K562 (cell line): Measurements from ENCODE around the gene SPDEF. TPM values are rescaled to one million over a fixed set of nuclear protein-coding genes. Genes with fewer than 3 reads are reported as not detected.

Experiments
- ATAC-seq: fragments of 200-7000 bp; cut with Tn5 transposase; 3 replicates; pipeline ENCODE4 v1.9.1; 2020; ENCODE audit warnings: moderate library complexity
- BruUV-seq: library from RNA; stranded (reverse); fragments of 400-500 nt; replicated peaks from 2 replicates; lab custom pipeline; 2021; lab: Mats Ljungman, UMichigan
- CTCF ChIA-PET: fragments of 300-600 bp; formaldehyde crosslinking; extraction: SDS; loops from one replicate; lab custom pipeline; 2021; ENCODE audit warnings: low intra/inter-chr PET ratio; lab: Yijun Ruan, JAX
- POLR2A ChIA-PET: fragments of 300-600, 350-650 bp; sonication (Branson Sonifier 250); formaldehyde crosslinking; extraction: SDS; loops from one replicate; lab custom pipeline; 2021; ENCODE audit warnings: antibody characterized with exemption, inconsistent platforms; lab: Yijun Ruan, JAX
- DNase-seq, 4 experiments: peaks; one replicate each; pipeline versions ENCODE4 v3.0.0 to v3.0.0-alpha.2; 2011 to 2018; ENCODE audit warnings: low spot score in 3 of 4, mixed read lengths in 3 of 4; ENCODE audit errors: extremely low read depth in 1 of 4
- FAIRE-seq: peaks from 2 replicates; lab custom pipeline; 2011; peaks lifted over from hg19 to GRCh38; lab: Jason Lieb, UNC
- H2AFZ ChIP-seq: 2 replicates; pipeline ENCODE4 v1.6.0; 2011; ENCODE audit warnings: low read depth, low read length, control low read depth, inconsistent platforms
- H3K27ac ChIP-seq: fragments of 200-600 bp; 3 replicates; pipeline ENCODE4 v1.8.0; 2011; ENCODE audit warnings: low read depth, mild to moderate bottlenecking, control low read depth, inconsistent platforms, low read length, moderate library complexity, mixed read lengths; ENCODE audit errors: extremely low read depth
- H3K27me3 ChIP-seq, 2 experiments: fragments of 300-600 bp in 1 of 2; 2 replicates in 1 of 2; 3 replicates in 1 of 2; pipeline versions ENCODE4 v1.6.0 to v1.8.0; 2011; ENCODE audit warnings: inconsistent platforms in 2 of 2, low read length in 2 of 2, mild to moderate bottlenecking in 1 of 2, mixed read lengths in 1 of 2, moderate library complexity in 1 of 2; ENCODE audit not compliant: control insufficient read depth in 2 of 2, insufficient read depth in 2 of 2
- H3K36me3 ChIP-seq: fragments of 300-600 bp; 3 replicates; pipeline ENCODE4 v1.8.0; 2011; ENCODE audit warnings: mild to moderate bottlenecking, low read length, inconsistent platforms; ENCODE audit not compliant: control insufficient read depth, insufficient read depth
- H3K4me1 ChIP-seq, 2 experiments: fragments of 200-600 bp in 1 of 2; replicated peaks in 1 of 2; 2 replicates in 1 of 2; 3 replicates in 1 of 2; pipeline versions ENCODE4 v1.5.1 to v1.8.0; 2011; ENCODE audit warnings: inconsistent platforms in 2 of 2, low read length in 2 of 2, mild to moderate bottlenecking in 1 of 2, mixed read lengths in 1 of 2, moderate library complexity in 1 of 2; ENCODE audit not compliant: control insufficient read depth in 2 of 2, insufficient read depth in 2 of 2
- H3K4me2 ChIP-seq: 2 replicates; pipeline ENCODE4 v1.6.1; 2011; ENCODE audit warnings: low read length, control low read depth, inconsistent platforms, mixed read lengths; ENCODE audit not compliant: insufficient read depth
- H3K4me3 ChIP-seq: fragments of 200-600 bp; sonication (generic), shearing (Covaris generic); 2 replicates; pipeline ENCODE4 v1.5.1; 2016; ENCODE audit warnings: control low read depth, inconsistent platforms
- H3K79me2 ChIP-seq: fragments of 200-600 bp; 3 replicates; pipeline ENCODE4 v1.8.0; 2011; ENCODE audit warnings: low read length, inconsistent platforms; ENCODE audit not compliant: control insufficient read depth, insufficient read depth
- H3K9ac ChIP-seq, 2 experiments: 2 replicates each; pipeline versions ENCODE4 v1.6.0 to v1.6.1; 2011; ENCODE audit warnings: low read depth in 2 of 2, low read length in 2 of 2, control low read depth in 1 of 2, inconsistent platforms in 1 of 2, mild to moderate bottlenecking in 1 of 2, mixed read lengths in 1 of 2; ENCODE audit not compliant: insufficient read depth in 1 of 2
- H3K9me1 ChIP-seq: one replicate; pipeline ENCODE4 v1.6.0; 2011; ENCODE audit warnings: inconsistent platforms, mild to moderate bottlenecking, low read length, moderate library complexity; ENCODE audit not compliant: control insufficient read depth, insufficient read depth
- H3K9me3 ChIP-seq: replicated peaks from 2 replicates; pipeline ENCODE4 v1.5.1; 2011; ENCODE audit warnings: low read depth, low read length, inconsistent platforms; ENCODE audit not compliant: control insufficient read depth, insufficient read depth
- H4K20me1 ChIP-seq: replicated peaks from 2 replicates; pipeline ENCODE4 v1.6.1; 2011; ENCODE audit warnings: low read length, inconsistent platforms, mixed read lengths; ENCODE audit not compliant: control insufficient read depth, insufficient read depth
- ARNT ChIP-seq, 2 experiments: fragments of 450-650 bp; IDR thresholded peaks; 2 replicates each; pipeline ENCODE4 v1.6.1; 2016; ENCODE audit warnings: mild to moderate bottlenecking in 1 of 2
- DPF2 ChIP-seq: fragments of 450-650 bp; IDR thresholded peaks from 2 replicates; pipeline ENCODE4 v1.6.1; 2016
- EHMT2 ChIP-seq: fragments of 450-650 bp; IDR thresholded peaks from 2 replicates; pipeline ENCODE4 v1.6.1; 2018; ENCODE audit warnings: antibody characterized with exemption
- JUNB ChIP-seq: fragments of 450-650 bp; formaldehyde crosslinking; conservative IDR thresholded peaks from 2 replicates; pipeline ENCODE4 v1.4.0; 2020; ENCODE audit warnings: mild to moderate bottlenecking
- NFATC3 ChIP-seq: fragments of 450-650 bp; IDR thresholded peaks from 2 replicates; pipeline ENCODE4 v1.6.1; 2017; ENCODE audit warnings: mild to moderate bottlenecking
- PHTF2 ChIP-seq: fragments of 250-450 bp; sonication (Bioruptor Pico); IDR thresholded peaks from 2 replicates; pipeline ENCODE4 v1.5.0; 2021; ENCODE audit warnings: mild to moderate bottlenecking
- PML ChIP-seq: IDR thresholded peaks from 2 replicates; pipeline ENCODE4 v1.6.1; 2012; ENCODE audit warnings: low read length, inconsistent platforms
- SMARCE1 ChIP-seq: fragments of 450-650 bp; IDR thresholded peaks from 2 replicates; pipeline ENCODE4 v1.7.1; 2016; ENCODE audit warnings: mild to moderate bottlenecking
- SRSF9 ChIP-seq: fragments of 200-400 bp; formaldehyde crosslinking; IDR thresholded peaks from 2 replicates; pipeline ENCODE4 v1.6.1; 2017; ENCODE audit warnings: low read depth, low read length, borderline replicate concordance
- TAF1 ChIP-seq: IDR thresholded peaks from 2 replicates; pipeline ENCODE4 v1.6.1; 2011; ENCODE audit warnings: mild to moderate bottlenecking, low read length, moderate library complexity; ENCODE audit not compliant: insufficient read depth, control insufficient read depth, severe bottlenecking; ENCODE audit errors: extremely low read depth
- TAL1 ChIP-seq: fragments of 450-650 bp; IDR thresholded peaks from 2 replicates; pipeline ENCODE4 v1.6.1; 2016; ENCODE audit warnings: mild to moderate bottlenecking
- XRCC3 ChIP-seq: fragments of 450-650 bp; IDR thresholded peaks from 2 replicates; pipeline ENCODE4 v1.6.1; 2017; ENCODE audit warnings: mild to moderate bottlenecking, moderate library complexity
- ZNF133 ChIP-seq: fragments of 250-450 bp; sonication (Bioruptor Pico); IDR thresholded peaks from 2 replicates; pipeline ENCODE4 v1.4.0; 2020; ENCODE audit warnings: mild to moderate bottlenecking
- ZNF184 ChIP-seq: sonication (generic); formaldehyde crosslinking; IDR thresholded peaks from 2 replicates; pipeline ENCODE4 v1.5.0; 2020; ENCODE audit warnings: missing genetic modification reagents
- ZNF785 ChIP-seq: fragments of 250-450 bp; sonication (Bioruptor Pico); IDR thresholded peaks from 2 replicates; pipeline ENCODE4 v1.4.0; 2020; ENCODE audit warnings: mild to moderate bottlenecking
- WGBS: fragments of 100-300 bp; shearing (Covaris generic); methylation state at CpG from one replicate; pipeline ENCODE4 v1.1.6; 2016; ENCODE audit warnings: low coverage, mixed read lengths; ENCODE audit not compliant: insufficient coverage; ENCODE audit errors: missing lambda C conversion rate; 5-methylcytosine and 5-hydroxymethylcytosine counted together
- in situ Hi-C: fragments of 300-500 bp; cut with MboI; formaldehyde crosslinking; loops from 4 replicates; pipeline ENCODE4 v1.15.0; 2018; ENCODE audit warnings: inconsistent platforms, mixed read lengths
- intact Hi-C: fragments of 100-400 bp; cut with micrococcal nuclease; formaldehyde crosslinking; loops from 2 replicates; pipeline ENCODE4 v1.14.2; 2022
- polyA plus RNA-seq, 8 experiments: library from polyadenylated mRNA; depleted of rRNA in 4 of 8; stranded (reverse) in 5 of 8; unstranded in 3 of 8; fragments of >200 nt; fragmentation: Nextera tagmentation in 2 of 8; fragmentation: Illumina TruSeq in 1 of 8; extraction: Ambion mirVana in 2 of 8; extraction: Trizol in 1 of 8; gene quantifications; 2 replicates each; pipeline versions ENCODE4 v1.2.1 to v1.2.3, GENCODE V29; 2011 to 2014; ENCODE audit warnings: inconsistent platforms in 1 of 8, missing spikeins in 1 of 8
- total RNA-seq, 7 experiments: library from RNA; depleted of rRNA in 6 of 7; stranded (reverse); fragments of >200 nt in 6 of 7; fragmentation: Illumina TruSeq in 2 of 7; extraction: Trizol in 2 of 7; gene quantifications; 2 replicates each; pipeline versions ENCODE4 v1.2.1 to v1.2.3, GENCODE V29; 2011 to 2021; ENCODE audit warnings: low replicate concordance in 1 of 7
- TF ChIP-seq, protein P1 (sequence below): IDR thresholded peaks from 2 replicates; pipeline ENCODE4 v1.6.1; 2011; ENCODE audit warnings: borderline replicate concordance, low read depth, mild to moderate bottlenecking, moderate library complexity, low read length; ENCODE audit not compliant: insufficient read depth, poor library complexity, severe bottlenecking
- TF ChIP-seq, protein P2 (sequence below): sonication (generic); formaldehyde crosslinking; IDR thresholded peaks from 2 replicates; pipeline ENCODE4 v1.8.0; 2022; ENCODE audit warnings: missing genetic modification reagents, mild to moderate bottlenecking, borderline replicate concordance

The SPDEF gene
- total and polyA plus RNA-seq, 9 of the 15 experiments (the other 6 are each of a cell fraction or from before 2014, with no cell fraction given) = 0.04 to 0.12 (median 0.11) TPM; not detected in 5

DNA sequence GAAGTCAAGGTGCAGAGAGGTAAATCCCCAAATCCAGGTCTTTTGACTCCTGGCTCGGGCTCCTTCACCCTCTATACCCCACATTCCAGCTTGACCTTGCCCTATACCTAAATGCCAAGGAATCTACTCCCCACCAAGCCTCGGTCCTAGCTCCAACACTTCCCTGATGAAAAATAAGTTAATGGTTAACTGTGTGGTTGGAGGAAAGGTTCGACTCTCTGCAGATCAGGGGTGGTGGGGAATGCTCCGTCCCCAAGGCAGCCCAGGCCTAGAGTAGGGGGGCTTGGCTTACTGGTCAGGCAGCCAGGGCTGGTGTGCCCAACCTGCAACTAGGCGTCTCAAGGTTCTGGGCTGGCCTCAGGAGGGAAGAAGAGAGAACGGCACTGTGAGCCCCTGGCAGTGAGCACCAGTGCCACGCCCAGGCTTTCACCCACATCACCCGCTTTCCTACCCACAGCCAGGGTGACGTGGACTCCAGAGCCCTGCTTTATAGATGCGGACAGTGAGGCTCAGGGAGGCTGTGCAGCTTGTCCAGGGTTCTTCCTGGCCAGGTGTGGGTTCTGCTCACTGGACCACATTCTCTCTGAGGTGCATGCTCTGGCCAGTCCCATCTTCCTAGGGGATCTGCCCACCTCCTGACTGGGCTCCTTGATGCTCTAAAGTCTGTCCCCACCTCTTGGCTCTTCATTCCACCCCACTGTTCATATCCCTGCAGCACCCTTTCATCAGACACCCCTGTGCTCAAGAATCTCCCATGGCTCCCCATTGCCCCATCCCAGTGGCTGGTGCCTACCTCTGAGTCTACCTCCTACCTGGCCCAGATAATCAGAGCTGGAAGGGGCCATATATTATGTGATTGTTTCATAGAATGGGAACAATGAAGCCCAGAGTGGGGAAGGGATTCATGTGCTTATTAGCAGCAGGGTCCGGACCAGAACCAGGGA, 8.2 kb downstream of the SPDEF start (continued):
- TF ChIP-seq, protein P1, sequence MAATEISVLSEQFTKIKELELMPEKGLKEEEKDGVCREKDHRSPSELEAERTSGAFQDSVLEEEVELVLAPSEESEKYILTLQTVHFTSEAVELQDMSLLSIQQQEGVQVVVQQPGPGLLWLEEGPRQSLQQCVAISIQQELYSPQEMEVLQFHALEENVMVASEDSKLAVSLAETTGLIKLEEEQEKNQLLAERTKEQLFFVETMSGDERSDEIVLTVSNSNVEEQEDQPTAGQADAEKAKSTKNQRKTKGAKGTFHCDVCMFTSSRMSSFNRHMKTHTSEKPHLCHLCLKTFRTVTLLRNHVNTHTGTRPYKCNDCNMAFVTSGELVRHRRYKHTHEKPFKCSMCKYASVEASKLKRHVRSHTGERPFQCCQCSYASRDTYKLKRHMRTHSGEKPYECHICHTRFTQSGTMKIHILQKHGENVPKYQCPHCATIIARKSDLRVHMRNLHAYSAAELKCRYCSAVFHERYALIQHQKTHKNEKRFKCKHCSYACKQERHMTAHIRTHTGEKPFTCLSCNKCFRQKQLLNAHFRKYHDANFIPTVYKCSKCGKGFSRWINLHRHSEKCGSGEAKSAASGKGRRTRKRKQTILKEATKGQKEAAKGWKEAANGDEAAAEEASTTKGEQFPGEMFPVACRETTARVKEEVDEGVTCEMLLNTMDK = no peak
- TF ChIP-seq SRSF9 = no peak

DNA sequence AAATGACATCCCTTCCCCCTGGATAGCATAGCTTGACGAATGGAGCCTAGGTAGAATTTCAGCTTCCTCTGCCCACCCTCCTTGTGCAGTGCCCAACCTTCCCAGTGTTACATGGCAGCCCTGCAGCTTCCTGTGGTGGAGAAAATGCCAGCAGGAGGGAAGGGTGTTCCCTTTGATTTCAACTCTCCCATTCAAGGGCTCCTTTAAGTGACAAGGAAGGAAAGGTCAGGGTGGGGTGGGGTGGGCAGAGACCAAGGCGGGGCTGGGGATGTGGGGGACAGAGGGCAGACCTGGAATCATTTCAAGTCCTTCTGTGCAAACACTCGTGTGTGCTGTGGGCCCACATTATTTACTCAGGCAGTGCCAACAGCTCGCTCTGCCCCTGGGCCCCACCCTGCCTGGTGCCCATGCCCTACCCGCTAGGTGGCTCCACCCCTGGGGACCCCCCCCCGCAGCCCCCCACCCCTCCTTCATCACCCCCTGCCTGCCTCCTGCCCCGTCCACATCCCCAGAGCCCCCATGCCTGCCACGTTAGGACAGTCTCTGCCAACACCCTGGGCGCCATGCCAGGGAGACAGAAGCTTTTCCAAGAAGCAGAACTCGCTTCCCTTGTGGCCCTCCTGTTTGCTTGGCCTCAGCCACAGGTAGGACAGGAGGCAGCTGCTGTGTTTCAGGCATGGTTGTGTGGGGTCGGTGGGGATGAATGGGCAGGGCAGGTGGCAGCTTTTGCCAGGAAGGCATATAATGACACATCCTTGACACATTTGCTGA, 9.4 kb downstream of the SPDEF start:
- Histone ChIP-seq H3K9ac (peak overlapping the region in 1 of 2 experiments; percentile 47; a peak in 1 of 4 replicates), H3K4me2 (no peak overlapping the region), H3K4me1 (peaks cover 24 to 65% of the 10 kb centered on the region in 2 experiments), H3K36me3 (no peaks in the 10 kb centered on the region), H4K20me1 (no peaks in the 10 kb centered on the region; the same call in 1 of the 2 replicates), H3K27ac (no peak overlapping the region), H3K27me3 (no peaks in the 10 kb centered on the region), H3K4me3 (no peak overlapping the region), H3K79me2 (no peaks in the 10 kb centered on the region), H3K9me1 (no peaks in the 10 kb centered on the region), H2AFZ (no peak overlapping the region), H3K9me3 (no peaks in the 10 kb centered on the region)
- in situ Hi-C loops (no loop called here), intact Hi-C loops (no loop called here)
- WGBS = 34% methylated on average over 6 of the region's 11 CpGs
- ChIA-PET CTCF (no interaction called here), POLR2A (interaction anchor here (1.2 to 2.8 kb wide), 4 partner anchors 8 to 13 kb away, joined by 3 to 15 read pairs (median 6); partner anchors contain the start of gene SPDEF)
- FAIRE-seq = no peak
- no peak for ATAC-seq
- no peak for DNase-seq
- no TSS peak for BruUV-seq
- no peak for TF ChIP-seq DPF2
- TF ChIP-seq XRCC3 = no peak
- TF ChIP-seq SMARCE1 = no peak
- no peak for TF ChIP-seq NFATC3
- TF ChIP-seq TAF1 = no peak
- TF ChIP-seq ZNF785 = no peak
- TF ChIP-seq JUNB (CRISPR knock-in tag) = no peak
- no peak for TF ChIP-seq PML
- TF ChIP-seq ZNF133 (CRISPR knock-in tag) = no peak
- TF ChIP-seq ARNT (IDR thresholded peaks at IDR 0.05) = no peak
- TF ChIP-seq, protein P2, sequence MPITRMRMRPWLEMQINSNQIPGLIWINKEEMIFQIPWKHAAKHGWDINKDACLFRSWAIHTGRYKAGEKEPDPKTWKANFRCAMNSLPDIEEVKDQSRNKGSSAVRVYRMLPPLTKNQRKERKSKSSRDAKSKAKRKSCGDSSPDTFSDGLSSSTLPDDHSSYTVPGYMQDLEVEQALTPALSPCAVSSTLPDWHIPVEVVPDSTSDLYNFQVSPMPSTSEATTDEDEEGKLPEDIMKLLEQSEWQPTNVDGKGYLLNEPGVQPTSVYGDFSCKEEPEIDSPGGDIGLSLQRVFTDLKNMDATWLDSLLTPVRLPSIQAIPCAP (CRISPR knock-in tag) = no peak
- no peak for TF ChIP-seq TAL1
- TF ChIP-seq PHTF2 = no peak
- TF ChIP-seq EHMT2 = no peak
- no peak for TF ChIP-seq ZNF184 (CRISPR knock-in tag)
